Stimulated activated CD8-positive, alpha-beta memory T cell treated with anti-CD3 and anti-CD28 coated beads, Interleukin-4, amount 100 ng/mL, for 1 hour (primary cell): ENCODE measurements around the gene DNAJC15.
"Not testable (repeated sequence)": the region's sequence is repeated elsewhere in the genome, so short reads cannot be mapped to it uniquely, and the experiment has no call there.

Source experiments
- DNase-seq, 2 donors: peaks; one replicate each; pipeline ENCODE4 v3.0.0-alpha.2; 2020; ENCODE audit warnings: low read depth in 2 of 2, low spot score in 1 of 2

The DNAJC15 gene

GRCh38 chr13:43003729-43004128 lies 19.7 kb upstream of the DNAJC15 start:
- no peak for DNase-seq

- no peak for DNase-seq
Observed at GRCh38 chr13:43005460-43006236, 17.7 kb upstream of the DNAJC15 start.

- no peak for DNase-seq
Observed at GRCh38 chr13:43006893-43007631, 16.3 kb upstream of the DNAJC15 start.

DNA sequence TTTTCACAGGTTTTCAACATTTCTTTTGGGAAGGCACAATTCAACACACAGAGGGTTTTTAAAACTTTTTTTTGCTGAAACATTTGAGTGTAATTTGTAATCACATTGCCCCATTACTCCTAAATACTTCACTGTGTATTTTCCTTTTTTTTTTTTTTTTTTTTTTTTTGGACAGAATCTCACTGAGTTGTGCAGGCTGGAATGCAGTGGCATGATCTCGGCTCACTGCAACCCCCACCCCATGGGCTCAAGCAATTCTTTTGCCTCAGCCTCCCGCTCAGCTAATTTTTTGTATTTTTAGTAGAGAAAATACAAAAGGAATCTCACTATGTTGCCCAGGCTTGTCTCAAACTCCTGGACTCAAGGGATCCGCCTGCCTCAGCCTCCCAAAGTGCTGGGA lies 14.8 kb upstream of the DNAJC15 start:
- no peak for DNase-seq

DNA sequence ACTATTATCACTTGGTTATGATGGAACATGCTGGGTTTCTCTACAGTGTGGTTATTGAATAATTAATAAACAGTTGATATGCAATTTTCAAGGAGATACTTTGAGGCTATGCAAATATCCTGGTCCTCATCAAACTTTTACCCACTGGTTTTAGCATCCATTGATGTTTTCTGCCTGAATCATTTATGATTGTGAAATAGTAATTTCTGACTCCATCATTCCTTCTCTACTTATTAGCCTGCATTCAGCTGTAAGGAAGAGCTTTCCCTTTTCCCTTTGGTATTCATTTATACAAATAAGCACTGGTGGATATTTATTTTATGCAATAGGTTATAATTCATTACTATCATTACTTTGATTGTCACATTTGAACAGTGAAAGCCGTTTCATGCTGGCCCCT lies 13.9 kb upstream of the DNAJC15 start:
- DNase-seq = no peak

DNA sequence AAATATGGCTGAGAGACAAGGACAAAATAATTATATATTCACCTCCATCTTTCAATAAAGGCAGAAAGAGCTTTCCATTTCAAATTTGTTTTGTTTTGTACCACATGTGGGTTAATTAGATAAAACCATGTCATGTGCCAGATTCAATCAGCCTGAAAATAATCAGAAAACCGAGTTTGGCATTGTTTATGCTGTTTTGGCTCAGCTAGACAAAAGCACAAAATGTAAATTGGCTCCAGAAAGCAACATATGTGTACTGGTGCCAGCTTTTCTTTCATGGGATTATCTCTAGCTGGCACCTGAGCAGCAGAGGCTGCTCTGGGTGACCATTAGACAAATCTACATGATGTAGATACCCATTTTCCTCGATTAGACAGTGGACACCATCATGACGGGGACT lies 9.2 kb upstream of the DNAJC15 start:
- DNase-seq = no peak

DNA sequence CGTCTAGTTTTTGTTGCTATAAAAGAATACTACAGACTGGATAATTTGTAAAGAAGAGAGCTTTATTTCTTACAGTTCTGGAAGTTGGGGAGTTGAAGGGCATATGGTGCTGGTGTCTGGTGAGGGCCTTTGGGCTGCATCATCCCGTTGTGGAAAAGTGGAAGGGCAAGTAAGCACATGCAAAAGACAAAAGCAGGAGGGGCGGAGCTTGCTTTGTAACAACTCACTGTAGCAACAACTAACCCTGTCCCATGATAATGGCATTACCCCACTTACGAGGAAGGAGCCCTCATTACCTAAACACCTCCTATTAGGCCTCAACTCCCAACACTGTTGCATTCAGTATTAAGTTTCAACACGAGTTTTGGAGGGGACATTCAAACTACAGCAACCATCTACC lies 7.2 kb upstream of the DNAJC15 start:
- no peak for DNase-seq

GRCh38 chr13:43019811-43020210 lies 3.6 kb upstream of the DNAJC15 start:
- DNase-seq = no peak

DNA sequence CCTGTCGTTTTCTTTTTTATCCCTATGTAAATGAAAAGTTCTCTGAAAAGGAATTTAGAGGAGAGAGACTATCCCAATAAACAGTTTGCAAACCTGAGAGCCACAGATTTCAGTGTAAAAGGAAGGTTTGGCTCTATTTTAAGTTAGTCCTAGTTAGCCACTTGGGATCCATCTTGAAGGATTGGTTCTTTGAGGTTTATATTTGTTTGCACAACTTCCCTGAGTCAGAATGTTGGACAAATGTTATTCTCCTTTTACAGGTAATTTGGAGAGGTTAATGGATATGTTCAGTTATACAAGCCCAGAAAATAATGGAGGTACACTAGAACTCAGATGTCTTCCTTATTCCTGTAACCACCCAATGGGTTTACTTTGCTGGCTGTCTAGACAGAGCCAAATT lies 2.6 kb upstream of the DNAJC15 start:
- DNase-seq = no peak

GRCh38 chr13:43021926-43022670 lies 1.3 kb upstream of the DNAJC15 start:
- DNase-seq = no peak

DNA sequence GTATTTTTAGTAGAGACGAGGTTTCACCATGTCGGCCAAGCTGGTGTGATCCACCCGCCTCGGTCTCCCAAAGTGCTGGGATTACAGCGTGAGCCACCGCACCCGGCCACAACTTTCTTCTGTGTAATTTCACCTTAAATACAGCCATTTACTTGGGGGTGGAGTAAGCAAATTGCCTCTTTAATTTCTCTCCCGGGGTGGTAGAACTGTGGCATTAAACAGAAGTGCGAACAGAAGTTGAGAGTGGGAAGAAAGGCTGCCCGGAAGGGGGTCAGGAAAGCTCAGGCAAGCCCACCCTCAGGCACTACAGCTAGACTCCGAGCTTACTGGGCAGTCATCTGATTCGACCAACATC lies 475 bp upstream of the DNAJC15 start:
- DNase-seq = peak in 1 of 2 donors; percentile 0

GRCh38 chr13:43026262-43026661 lies 2.9 kb downstream of the DNAJC15 start:
- no peak for DNase-seq

DNA sequence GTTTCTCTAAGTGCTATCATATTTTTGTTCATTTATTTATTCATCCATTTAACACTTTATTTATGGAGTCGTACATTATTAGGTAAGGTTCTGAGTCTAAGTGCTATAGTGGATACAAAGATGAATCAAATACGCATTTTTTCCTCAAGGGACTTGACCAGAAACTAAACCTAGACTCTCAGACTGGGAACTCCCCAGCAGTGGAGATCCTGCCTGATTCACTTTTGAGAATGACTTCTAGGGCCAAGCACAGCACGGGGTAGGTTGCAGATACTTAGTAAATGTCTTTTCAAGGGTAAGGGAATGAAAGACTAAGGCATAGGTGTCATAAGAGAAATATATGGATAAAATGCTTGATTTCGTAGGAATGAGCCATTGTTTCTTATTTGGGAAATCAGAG lies 7.2 kb downstream of the DNAJC15 start:
- no peak for DNase-seq

- DNase-seq = no peak
Observed at GRCh38 chr13:43031881-43032280, 8.5 kb downstream of the DNAJC15 start.

GRCh38 chr13:43033038-43033437 lies 9.7 kb downstream of the DNAJC15 start:
- DNase-seq = no peak

GRCh38 chr13:43036351-43037250 lies 13.2 kb downstream of the DNAJC15 start:
- DNase-seq = no peak

GRCh38 chr13:43039966-43040365 lies 16.6 kb downstream of the DNAJC15 start:
- no peak for DNase-seq

- DNase-seq = not testable (repeated sequence)
Observed at GRCh38 chr13:43040581-43041368, 17.4 kb downstream of the DNAJC15 start.

- DNase-seq = no peak
Observed at GRCh38 chr13:43041369-43041921, 18.1 kb downstream of the DNAJC15 start.

DNA sequence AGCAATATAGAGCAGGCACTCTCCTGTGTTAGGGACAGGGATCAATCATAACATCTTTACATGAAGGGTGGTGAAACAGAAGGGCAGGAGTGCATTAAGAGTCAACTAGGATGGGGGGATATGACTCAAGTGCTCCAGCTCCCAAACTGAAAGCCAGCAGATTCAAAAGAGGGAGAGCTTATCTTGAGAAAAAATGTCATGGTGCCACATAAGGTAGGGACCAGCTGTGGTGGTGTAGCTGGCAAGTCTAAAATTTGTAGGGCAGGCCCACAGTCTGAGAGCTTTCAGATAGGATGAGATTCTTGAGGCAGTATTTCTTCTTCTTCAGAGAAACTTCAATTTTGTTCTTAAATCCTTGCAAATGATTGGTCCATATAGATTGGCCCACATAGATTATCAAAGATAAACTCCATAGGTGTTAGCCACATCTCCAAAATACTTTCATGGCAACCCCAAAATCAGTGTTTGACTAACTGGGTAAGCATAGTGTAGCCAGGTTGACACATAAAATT lies 19.1 kb downstream of the DNAJC15 start:
- DNase-seq = no peak
